GM18870 (cell line): Measurements from ENCODE around the gene ORC2.
"Not testable (repeated sequence)": the region's sequence is repeated elsewhere in the genome, so short reads cannot be mapped to it uniquely, and the experiment has no call there.

Experiments used
- ATAC-seq: cut with Tn5 transposase; IDR thresholded peaks from one replicate; pipeline ENCODE4 v1.9.1; 2021; ENCODE audit warnings: moderate library complexity; ENCODE audit not compliant: unreplicated experiment

The ORC2 gene

GRCh38 chr2:200963124-200963917 lies at the start of gene ORC2:
ORC2 (minus strand) TSS chr2:200963660; CDS start chr2:200958123, 5,537 bp downstream.
- ATAC-seq = peak; percentile 66

- no peak for ATAC-seq
These were observed 44.9 kb upstream of the ORC2 start for GRCh38 chr2:201008296-201008829.

- no peak for ATAC-seq
These were observed 44.1 kb upstream of the ORC2 start for GRCh38 chr2:201007584-201007998.

- no peak for ATAC-seq
These were observed 43.2 kb upstream of the ORC2 start for GRCh38 chr2:201006704-201007103.

- ATAC-seq = no peak
These were observed 40.9 kb upstream of the ORC2 start for GRCh38 chr2:201004370-201004769.

DNA sequence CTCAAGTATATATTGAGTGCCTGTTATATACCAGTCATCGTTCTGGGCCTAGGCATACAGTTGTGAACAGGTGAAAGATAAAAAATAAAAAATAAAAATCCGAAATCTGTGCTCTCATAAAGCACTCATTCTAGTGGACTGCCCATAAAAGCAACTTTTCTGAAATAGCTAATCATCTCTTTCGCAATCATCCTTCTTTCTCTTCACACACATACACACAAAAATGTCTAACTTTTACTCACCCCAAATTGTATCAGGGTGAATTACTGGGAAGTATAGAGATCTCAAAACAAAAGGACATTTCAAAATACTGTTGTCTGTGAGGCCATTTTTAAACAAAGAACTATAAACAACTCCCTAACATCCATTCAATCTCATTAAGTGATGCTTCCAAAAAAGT lies 29.6 kb upstream of the ORC2 start:
- ATAC-seq = no peak

DNA sequence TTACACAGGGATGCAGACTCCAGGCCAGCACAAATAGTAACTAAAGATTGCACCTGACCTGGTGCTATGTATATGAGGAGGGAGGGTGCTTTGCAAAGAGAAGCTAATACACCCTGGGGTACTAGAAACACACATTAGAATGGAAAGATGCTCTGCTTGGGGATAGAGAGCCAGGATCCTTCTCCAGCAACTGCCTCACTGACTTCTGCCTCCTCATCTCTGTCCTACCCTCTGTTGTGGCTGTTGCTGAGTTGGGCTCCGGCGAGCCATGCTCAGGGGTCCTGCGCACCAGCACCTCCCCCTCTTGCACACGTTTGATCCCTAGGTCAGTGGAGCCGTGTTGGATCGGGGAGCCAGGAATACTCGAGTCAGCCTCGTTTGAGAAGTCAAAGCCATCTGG lies 23.7 kb upstream of the ORC2 start:
- ATAC-seq = no peak

- ATAC-seq = no peak
These were observed 22.3 kb upstream of the ORC2 start for GRCh38 chr2:200985799-200986198.

DNA sequence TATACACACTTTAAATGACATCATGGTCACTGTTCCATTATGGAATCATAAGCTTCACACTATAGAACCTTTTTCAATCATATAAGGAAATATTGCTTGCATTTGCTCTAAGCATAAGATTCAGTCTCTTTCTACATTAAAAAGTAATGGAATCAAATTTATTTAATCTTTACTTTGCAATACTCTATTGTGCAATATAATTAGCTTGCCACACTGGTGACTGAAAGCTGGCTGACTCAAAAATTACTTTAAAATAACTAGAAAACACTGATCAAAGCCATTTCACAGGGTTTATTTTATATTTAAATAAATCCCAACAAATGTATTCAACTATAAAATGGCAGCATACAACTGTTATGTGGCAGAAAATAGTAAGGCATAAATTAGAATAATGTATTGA lies 13.2 kb upstream of the ORC2 start:
- no peak for ATAC-seq

GRCh38 chr2:200975672-200976071 lies 12.2 kb upstream of the ORC2 start:
- ATAC-seq = no peak

DNA sequence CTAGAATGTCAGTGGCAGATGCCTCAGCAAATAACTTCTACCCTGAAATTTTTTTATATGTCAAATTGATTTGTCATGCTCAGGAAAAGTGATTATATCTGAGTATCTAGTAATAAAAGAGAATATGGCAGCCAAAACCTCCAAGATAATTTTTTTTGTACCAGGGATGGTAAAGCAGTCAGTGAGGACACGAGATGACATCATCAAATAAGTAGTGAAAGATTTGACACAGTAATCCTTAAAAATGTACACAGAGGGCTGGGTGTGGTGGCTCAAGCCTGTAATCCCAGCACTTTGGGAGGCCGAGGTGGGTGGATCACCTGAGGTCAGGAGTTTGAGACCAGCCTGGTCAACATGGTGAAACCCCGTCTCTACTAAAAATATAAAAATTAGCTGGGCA lies 6.6 kb upstream of the ORC2 start:
- ATAC-seq = not testable (repeated sequence)

- no peak for ATAC-seq
These were observed 5.3 kb upstream of the ORC2 start for GRCh38 chr2:200968735-200969134.

GRCh38 chr2:200968162-200968561 lies 4.7 kb upstream of the ORC2 start:
- no peak for ATAC-seq

GRCh38 chr2:200966770-200967169 lies 3.3 kb upstream of the ORC2 start:
- no peak for ATAC-seq

GRCh38 chr2:200964498-200964897 lies 1.0 kb upstream of the ORC2 start:
- no peak for ATAC-seq

DNA sequence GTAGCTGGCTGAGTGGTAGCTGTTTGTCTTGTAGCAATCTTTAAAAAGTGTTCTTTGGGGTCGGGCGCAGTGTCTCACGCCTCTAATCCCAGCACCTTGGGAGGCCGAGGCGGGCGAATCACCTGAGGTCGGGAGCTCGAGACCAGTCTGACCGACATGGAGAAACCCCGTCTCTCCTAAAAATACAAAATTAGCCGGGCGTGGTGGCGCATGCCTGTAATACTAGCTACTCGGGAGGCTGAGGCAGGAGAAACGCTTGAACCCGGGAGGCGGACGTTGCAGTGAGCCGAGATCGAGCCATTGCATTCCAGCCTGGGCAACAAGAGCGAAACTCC lies 425 bp upstream of the ORC2 start:
- ATAC-seq = peak; percentile 2

GRCh38 chr2:200962811-200963123 lies 693 bp downstream of the ORC2 start:
- ATAC-seq = peak; percentile 20

- ATAC-seq = no peak
These were observed 1.8 kb downstream of the ORC2 start for GRCh38 chr2:200961674-200962073.

GRCh38 chr2:200950378-200950777 lies 13.1 kb downstream of the ORC2 start:
- ATAC-seq = no peak

DNA sequence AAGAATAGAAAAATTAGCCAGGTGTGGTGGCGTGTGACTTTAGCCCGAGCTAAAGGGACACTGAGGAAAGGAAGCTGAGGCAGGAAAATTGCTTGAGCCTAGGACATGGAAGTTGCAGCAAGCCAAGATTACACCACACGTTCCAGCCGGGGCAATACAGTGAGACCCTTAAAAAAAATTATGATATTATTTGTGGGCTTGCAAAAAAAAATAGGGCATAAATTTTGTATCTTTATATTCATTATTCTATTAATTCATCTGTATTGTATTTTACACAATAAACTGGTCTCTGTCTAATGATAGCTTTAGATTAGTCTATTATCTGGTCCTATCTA lies 18.1 kb downstream of the ORC2 start:
- no peak for ATAC-seq

DNA sequence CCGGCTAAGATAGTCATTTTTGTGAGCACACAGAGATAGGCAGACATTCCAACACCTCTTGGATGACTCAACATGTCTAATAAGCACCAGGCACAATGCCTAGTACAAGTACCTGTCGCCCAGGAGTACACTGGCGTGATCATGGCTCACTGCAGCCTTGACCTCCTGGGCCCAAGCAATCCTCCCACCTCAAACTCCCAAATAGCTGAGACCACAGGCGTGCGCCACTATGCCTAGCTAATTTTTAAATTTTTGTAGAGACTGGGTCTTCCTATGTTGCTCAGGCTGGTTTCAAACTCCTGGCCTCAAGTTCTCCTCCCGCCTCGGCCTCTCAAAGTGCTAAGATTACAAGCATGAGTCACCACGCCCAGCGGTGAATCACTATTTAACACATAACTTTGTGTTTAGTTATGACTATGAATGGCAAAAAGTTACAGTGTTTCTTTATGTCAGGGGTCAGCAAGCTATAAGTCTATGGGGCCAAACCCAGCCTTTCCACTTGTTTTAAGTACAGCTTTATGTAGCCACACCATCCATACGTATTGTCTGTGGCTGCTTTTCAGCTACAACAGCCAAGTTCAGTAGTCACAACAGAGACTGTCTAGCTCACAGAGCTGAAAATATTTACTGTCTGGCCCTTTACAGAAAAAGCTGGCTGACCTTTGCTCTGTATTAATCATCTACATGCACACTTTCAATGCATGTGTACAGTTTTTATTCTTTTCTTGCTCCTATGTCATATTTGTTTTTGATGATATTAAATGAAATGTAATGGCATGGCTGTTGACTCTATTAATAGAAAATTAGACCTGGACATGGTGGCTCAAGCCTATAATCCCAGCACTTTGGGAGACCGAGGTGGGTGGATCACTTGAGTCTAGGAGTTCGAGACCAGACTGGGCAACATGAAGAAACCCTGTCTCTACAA lies 18.7 kb downstream of the ORC2 start:
- no peak for ATAC-seq

GRCh38 chr2:200943527-200944105 lies 19.8 kb downstream of the ORC2 start:
- ATAC-seq = no peak
